ENCODE data around the gene ZNF45.

DNA sequence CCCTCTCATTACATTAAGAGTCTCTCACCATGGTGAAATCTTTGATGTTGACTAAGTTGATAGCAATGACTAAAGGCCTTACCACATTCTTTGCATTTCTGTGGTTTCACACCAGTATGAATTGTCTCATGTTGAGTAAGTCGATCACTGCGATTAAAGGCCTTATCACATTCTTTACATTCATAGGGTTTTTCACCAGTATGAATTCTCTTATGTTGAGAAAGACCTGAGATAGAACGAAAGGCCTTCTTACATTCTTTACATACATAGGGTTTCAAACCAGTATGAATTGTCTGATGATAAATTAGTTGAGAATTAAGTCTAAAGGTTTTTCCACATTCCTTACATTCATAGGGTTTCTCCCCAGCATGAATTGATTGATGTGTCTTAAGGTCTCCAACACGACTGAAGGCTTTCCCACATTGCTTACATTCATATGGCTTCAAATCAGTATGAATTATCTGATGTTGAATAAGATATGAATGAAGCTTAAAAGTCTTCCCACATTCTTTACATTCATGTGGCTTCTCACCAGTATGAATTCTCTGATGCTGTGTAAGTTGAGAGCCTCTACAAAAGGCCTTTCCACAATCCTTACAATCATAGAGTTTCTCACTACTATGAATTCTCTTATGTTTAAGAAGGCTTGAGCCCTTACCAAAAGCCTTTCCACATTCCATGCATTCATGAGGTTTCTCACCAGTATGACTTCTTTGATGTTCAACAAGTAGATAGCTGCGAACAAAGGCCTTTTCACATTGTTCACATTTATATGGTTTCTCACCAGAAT lies 62.3 kb downstream of the ZNF45 start:
- TF ChIP-seq, protein P1, sequence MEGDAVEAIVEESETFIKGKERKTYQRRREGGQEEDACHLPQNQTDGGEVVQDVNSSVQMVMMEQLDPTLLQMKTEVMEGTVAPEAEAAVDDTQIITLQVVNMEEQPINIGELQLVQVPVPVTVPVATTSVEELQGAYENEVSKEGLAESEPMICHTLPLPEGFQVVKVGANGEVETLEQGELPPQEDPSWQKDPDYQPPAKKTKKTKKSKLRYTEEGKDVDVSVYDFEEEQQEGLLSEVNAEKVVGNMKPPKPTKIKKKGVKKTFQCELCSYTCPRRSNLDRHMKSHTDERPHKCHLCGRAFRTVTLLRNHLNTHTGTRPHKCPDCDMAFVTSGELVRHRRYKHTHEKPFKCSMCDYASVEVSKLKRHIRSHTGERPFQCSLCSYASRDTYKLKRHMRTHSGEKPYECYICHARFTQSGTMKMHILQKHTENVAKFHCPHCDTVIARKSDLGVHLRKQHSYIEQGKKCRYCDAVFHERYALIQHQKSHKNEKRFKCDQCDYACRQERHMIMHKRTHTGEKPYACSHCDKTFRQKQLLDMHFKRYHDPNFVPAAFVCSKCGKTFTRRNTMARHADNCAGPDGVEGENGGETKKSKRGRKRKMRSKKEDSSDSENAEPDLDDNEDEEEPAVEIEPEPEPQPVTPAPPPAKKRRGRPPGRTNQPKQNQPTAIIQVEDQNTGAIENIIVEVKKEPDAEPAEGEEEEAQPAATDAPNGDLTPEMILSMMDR (IDR thresholded peaks at IDR 0.05; ENCODE audit: poor library complexity, severe bottlenecking), result no peak
- TF ChIP-seq POLR2AphosphoS5 (IDR thresholded peaks at IDR 0.05) (no peak), EZH2 (IDR thresholded peaks at IDR 0.05; ENCODE audit: borderline replicate concordance, insufficient read depth, low read length, poor library complexity, severe bottlenecking) (no peak), REST (IDR thresholded peaks at IDR 0.05; ENCODE audit: borderline replicate concordance) (no peak)

Data from neural cell (in vitro differentiated cells).